GM19455 (cell line): ENCODE data around the gene CDC26.
A peak's percentile ranks its signal among the peaks of the same experiment; 100 is the strongest.

Experiments
- ATAC-seq: cut with Tn5 transposase; IDR thresholded peaks from one replicate; pipeline ENCODE4 v1.9.1; 2021; ENCODE audit not compliant: unreplicated experiment

Gene CDC26

DNA sequence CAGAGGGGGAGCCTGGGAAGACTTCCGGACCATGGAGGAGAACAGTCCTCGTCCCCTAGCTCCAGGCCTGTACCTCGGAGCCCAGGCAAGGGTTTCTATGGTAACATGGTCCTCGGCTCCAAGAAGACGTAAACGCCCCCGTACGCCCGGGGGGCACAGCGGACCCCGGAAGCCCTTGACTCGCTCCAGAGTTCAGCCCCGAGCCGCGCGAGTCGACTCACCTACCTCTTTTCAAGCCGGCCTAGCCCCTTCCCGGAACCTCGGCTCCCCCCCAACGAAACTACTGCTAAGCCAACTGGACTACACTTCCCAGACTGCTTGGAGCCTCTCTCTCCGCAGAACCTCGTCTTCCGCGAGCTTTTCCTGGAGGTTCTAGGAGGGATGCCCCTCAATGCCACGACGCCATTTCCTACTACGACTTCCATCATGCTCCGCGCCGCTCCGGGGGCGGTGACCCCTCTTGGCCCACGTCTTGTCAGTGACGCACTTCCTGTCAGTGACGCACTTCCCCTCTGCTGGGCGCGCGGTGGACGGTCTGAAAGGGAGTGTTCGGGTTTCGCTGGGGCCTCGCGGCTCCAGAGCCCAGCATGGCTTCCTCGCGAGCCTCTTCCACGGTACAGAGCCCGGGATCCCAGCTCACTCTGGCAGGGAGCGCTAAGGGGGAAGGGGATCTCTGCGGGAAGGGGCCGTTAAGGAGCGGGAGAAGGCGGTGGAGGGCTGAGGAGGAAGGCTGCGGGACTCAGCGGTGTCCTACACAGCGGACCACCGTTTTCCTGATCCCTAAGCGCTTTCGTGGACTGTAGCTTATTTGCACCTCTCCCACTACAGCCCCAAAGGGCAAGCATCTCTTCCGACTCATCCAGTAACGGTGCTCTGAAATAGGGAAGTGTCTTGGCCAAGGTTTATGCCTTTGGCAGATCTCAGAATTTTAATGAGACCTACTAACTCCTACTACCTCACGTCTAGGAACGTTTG, at the start of gene CDC26, which contains the start of gene PRPF4:
Gene CDC26, minus strand, starts transcription at position 416 of the 975 bp plus-strand sequence. CDS start 3,065 bp downstream, outside the sequence.
Gene PRPF4, plus strand, starts transcription at position 502 of the 975 bp plus-strand sequence. Its CDS starts 86 bp downstream, at position 588.
- peak; percentile 99 for ATAC-seq

DNA sequence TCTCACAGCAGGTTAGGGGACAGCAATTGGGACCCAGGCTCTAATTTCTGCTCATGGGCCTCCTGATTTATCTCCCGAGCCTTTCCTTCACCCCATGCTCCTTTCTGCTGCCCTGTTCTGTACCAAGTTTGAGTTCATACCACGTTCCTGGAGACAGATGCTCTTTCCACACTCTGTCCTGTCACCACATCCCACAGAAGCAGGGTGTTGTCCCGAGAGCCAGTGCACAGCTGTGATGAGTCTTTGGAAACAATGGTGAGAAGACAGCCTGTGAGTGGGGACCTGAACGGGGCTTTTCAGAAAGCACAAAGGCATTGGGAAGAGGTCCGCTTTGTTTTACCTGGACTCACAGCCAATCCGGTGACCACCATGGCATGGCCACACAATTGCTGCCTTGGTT, 47.3 kb upstream of the CDC26 start:
- no peak for ATAC-seq

DNA sequence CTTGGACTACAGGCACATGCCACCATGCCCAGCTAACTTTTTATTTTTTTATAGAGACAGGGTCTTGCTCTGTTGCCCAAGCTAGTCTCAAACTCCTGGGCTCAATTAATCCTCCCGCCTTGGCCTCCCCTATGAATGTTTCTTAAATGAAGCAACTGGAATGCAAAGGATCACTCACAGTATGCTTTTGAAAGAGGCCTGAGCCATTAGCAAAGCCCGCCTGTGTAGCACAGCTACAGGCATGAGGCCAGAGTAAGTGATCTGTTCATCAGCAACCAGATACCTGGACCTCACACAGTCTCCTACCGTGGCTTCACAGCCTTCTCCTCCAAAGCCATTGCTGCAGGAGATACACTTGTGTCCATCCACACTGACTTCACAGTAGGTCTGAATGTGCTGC, 44.7 kb upstream of the CDC26 start:
- no peak for ATAC-seq

DNA sequence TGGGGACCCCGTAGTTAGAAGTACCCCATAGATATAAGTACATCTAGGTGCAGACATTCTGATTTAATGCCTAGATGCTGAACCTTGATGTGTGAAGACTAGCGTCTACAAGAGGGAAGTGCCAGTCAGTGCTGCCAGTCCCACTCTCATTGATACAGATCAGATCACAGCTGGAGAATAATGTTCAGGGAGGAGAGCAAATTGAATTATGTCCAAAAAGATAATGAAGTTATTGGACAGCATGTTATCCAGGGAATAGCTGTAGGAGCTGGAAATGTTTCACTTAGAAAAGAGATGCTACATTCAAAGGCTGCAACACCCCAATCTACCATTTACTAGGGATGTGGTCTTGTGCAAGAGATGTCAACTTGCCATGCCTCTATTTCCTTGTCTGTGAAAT, 43.7 kb upstream of the CDC26 start:
- no peak for ATAC-seq

DNA sequence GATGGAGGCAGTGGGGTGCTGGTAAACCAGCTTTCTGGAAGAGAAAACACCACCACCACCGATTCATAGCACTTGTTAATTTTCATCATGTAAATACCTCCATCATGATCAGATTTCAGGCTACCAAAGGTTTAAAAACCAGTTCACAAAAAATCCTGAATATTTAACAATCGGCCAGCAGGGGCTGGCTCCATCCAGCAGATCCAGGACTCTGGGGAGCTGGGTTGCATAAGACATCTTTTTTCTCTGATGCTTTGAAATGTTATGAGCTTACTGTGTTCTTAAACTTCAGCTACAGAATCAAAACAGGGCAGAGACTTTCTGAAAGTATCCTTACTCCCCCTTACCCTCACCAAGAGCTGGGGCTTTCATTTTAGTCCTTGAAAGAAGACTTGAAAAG, 42.4 kb upstream of the CDC26 start:
- ATAC-seq, result no peak

DNA sequence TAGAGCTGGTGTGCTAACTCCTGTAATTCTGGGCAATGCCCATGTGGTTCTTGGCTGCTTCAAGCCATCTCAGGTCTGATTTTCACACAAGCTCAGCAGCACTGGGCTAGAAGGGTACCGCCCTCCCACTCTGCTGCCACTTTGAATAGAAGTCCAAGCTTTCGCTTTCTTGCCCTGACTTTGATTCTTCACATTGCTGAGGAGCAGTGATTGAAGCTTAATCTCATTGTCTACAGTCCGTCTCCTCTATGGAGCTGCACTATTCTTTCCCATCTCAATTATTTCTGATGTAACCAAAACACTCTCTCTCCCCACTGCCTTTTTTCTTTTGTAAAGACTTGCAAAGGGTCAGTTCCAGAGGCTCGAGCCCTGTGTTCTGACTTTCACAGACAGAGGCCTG, 40.7 kb upstream of the CDC26 start:
- no peak for ATAC-seq

DNA sequence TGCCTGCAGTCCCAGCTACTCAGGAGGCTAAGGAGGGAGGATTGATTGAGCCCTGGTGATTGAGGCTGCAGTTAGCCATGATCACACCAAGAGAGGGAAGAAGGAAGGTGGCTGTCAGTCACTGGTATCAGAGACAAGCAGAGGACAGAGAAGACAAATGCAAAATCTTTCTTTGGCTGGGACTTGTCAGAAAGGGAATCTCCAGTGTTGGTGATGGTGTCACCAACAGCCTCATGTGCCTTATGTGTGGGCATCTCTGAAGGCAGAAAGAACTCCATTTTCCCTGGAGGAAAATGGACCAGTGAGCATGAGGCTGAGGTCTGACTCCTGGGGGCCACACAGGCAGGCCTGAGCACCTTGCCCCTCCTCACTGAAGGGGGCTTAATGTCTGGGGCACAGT, 39.9 kb upstream of the CDC26 start:
- no peak for ATAC-seq

DNA sequence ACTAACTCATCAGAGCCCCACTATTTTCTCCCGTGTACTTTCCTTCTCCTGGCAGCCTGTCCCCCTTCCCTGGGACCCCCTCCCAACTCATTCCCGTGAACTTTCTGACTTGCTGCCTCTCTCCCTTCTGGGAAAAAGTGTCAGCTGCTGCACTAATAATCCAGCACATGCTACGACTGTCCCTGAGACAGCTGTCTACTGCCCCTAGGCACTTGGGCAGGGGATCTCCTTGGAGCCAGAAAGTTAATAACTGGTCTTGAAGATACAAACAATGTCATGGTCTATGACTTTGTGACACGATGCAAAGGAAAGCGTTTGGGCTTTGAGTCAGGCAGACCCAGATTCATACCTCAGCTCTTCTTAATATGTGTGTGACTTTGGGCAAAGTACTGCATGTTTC, 37.9 kb upstream of the CDC26 start:
- ATAC-seq, result no peak

DNA sequence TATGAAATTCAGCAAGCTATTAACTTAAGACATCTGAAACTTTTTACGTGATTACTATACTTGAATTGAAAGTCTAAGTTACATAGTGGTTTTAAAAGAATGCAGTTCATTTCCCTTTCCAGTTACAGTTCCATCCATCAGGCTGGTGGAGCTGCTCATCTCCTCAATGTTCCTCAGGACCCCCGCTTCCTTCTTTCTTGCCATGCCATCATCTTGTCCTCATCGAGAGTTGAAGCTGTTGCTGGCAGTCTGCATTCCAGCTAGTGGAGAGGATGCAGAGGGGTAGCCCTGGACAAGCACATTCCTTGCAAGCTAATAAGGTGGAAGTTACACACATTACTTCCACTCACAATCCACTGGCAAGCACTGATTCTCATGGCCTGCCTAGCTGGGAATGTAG, 36.6 kb upstream of the CDC26 start:
- ATAC-seq, result no peak

DNA sequence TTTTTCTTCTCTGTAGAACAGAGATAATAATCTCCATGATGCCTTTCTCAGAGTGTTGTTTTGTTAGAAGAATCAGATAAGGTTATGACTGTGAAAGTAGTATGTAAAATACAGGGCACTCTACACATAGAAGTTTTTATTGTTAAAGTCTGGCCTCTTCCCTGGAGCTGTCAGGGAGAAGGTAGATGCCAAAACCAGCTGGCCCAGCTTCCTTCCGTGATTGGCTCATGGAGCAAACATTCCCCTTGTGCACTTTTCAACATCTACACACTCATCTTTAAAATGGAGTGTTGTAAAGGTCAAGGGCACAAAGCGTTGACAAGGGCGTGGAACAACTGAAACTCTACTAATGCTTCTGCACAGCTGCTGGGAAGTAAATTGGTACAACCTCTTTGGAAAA, 35.2 kb upstream of the CDC26 start:
- ATAC-seq, result no peak

DNA sequence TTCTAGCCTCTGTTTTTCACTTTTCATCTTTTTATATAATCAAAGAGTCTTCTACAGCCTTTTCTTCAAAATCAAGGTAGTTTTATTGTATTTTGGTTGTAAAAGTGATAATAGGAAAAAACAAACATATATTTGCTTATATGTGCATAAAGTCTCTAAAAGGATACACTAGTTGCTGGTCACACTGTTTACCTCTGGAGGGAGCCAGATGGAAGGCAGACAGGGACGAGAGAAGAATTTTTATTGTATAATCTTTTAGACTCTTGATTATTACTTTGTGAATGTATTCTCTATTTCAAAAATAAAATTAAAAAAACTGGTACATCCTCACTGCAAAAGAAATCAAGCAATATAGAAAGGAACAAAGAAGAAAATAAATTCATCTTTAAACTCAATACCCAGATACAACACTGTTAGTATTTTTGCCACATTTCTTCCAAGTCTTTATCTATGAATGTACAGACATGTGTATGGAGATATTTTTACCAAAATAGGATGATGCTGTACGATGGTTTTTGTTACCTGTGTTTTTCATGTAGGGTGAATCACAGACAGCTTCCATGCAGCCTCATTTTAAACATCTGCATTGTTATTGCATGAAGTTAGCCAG, 33.9 kb upstream of the CDC26 start:
- ATAC-seq, result no peak

DNA sequence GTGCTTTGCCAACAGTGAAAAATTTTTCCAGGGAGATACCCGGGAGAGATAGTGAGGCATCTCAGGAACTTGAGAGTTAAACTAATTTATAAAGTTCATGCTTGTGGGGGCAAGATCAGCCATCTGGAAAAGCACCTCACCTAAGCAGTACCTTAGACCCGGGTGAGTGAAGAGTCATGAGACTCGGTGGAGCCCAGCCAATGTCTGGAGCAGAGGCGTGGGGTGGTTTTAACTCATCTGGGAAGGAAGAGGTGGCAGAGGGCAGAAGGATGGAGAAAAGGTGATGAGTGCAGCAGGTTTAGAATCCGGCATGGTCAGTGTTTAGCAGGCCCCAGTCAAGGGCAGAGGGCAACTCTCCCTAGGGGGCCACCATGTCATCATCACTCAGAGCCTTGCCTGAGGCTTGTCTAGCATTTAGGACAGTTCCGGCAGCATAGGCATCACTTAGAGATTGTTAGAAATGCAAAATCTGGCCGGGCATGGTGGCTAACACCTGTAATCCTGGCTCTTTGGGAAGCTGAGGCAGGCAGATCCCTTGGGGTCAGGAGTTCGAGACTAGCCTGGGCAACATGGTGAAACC, 32.1 kb upstream of the CDC26 start:
- no peak for ATAC-seq

DNA sequence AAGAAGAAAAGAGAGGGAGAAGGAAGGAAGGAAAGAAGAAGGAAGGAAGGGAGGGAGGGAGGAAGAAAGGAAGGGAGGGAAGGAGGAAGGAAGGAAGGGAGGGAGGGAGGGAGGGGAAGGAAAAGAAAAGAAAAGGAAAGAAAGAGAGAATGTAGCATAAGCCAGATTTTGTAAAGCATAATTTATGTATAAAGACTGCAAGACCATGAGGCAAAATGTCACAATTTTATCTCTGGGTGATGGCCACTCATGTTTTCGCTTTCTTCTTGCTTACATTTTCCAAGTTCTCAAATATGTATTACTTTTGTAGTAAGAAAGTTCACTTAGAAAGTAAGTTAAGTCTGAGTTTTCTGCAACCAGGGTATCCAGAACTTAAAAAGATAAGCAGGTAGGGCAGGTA, 31.2 kb upstream of the CDC26 start:
- ATAC-seq, result no peak

DNA sequence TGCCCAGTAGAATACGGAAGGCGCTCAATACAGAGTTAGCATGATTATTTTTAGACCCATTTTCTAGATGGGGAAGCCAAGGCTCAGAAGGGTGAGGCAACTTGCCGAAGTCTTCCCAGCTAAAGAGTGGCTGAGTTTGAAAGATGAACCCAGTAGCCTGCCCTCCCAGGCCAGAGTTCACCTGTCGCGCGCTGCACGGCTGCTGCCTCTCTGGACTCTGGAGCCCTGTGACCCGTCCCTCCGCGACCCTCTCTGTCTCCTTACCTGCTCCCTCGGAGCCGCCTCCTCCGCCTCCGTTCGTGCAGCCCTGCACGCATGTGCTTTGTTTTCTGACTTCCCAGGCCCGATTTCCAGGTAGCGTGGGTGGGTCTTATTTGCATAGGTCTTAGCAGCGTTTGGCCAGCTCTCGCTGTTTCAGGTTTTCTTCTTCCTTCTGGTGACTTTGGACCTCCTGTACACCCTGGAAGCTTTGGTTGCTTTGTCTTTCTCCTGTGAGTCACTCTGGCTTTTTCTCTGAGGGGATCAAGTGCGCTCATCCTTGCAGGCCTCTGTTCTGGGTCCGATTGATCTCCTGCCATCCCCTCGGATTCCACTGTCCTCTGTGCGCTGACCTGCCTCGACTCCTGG, 27.5 kb upstream of the CDC26 start, which contains the start of gene RNF183:
Gene RNF183, minus strand, starts transcription at position 585 of the 627 bp plus-strand sequence. CDS start 5,192 bp downstream, outside the sequence.
- no peak for ATAC-seq

DNA sequence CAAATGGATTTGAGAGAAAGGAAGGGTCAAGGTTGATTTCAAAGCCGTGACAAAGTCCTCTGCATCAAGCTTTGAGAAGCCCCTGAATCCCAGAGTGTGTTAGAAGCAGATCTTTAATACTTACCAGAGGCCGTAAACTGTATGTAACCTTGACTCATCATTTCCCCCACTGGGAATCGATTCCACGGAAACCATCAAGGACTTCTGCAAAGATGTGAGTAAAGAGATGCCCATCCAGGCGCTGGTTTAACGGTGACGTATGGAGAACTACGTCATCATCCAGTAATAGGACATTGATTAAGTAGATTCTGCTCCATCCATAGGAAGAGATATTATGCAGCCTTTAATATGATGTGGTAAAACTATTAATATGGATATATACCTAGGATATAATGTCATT, 26.2 kb upstream of the CDC26 start:
- no peak for ATAC-seq

DNA sequence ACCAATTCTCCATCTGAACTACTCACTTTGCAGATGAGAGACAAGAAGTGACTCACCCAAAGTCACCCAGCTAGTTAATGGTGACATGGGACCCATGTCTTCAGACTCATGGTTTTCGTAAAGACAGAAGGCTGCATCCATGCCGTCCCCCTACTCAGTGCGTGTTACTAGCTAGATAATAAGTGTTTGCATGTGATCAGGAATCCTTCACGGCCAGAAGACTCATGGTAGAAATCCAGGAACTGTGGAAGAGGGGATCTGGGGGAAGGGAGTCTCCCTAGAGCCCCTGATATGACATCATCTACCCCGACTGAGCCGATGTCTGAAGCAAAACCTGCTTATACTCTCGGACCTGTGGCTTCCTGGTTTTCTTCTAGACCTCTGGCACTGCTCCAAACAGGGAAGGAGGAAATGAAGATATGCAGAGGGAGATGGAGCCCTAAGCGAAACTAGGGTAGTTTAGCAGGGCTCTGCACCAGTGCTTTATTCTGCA, 24.5 kb upstream of the CDC26 start:
- no peak for ATAC-seq

DNA sequence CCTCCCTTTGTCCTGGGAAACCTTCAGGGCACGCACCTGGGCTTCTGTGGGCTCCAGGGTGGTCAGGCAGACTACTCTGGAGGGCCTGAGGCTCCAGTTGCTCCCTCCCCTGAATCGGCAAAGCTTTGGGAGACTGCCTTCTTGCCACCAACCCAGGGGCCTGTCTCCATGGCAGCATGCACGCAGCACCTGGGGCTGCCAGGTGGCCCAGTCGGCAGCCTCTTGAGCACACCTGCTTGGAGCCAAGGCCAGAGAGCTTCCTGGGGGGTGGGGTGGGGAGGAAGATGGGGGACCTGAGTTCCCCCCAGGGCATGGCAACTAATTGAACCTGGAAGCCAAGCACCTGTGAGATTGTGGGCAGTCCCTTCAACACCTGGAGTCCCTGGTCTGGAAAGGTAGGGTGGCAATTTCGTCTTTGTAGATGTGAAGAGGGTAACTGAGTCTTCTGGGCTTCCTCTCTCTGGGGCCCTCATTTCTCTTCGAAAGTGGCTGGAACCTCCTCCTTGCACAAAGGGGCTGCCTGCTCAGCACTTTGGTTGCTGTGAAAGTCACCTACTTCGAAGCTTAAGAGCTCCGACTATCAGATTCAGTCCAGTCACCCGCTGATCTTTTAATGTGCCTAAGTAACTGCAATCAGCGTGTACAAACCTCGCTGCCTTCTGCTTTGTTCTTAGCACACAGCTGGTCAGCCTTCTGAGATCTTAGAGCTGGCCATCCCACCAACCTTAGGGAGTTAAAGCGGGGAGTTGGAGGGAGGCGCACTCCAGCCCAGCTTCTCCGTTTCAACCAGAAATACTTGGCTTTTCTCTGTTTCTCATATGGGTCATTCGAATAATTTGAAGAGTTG, 23.8 kb upstream of the CDC26 start:
- no peak for ATAC-seq

DNA sequence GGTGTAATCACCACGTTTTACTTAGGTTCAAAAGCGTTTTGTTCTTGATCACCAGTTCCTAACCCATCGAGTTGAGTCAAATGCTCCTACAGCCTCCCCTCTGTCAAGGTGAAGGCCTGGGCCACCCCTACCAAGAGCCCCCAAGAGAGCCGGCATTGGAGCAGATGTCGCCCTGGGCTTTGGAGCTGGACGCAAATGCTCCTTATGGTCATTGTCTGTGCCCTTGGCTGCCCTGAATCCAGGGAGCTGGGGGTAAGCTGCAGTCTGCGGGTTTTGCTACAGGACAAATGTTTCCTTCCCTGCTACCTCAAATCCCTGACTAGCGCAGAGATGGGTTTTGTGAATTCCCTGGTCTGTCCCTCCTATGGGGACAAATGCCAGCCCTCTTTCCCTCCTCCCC, 22.9 kb upstream of the CDC26 start:
- no peak for ATAC-seq

DNA sequence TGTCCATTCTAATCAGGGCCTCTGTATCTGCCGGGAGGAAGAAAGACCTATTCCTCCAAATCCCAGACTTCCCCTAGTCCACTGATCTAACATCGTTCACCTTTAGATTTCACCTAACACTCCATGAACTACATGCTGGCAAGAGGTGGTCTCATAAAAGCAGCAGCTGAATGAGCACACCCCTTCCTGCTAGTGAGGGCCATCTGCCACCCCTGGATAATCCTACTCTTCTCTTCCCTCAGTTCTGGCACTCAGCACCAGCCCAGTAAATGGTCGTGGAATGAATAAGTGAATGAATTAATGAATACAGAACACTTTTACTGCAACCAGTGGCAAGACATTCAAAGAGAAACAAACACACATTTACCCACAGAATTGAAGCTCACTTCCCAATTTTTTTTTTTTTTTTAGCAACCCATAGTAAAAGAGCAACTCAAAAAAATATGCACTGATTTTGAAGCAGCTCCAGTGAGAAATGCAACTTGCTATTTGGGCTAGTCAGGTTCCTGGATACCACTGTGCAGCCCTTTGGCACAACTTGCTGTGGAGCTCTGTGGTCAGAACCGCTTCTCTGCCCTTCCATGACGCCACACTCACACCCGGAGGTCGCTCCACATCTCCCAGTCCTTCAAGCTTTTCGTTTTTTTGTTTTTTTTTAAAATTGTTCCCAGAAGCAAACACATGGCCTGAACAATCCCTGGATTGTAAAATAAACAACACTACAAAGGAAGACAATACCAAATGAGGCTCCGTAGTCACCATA, 21.6 kb upstream of the CDC26 start:
- ATAC-seq, result no peak
